ENCODE data around the gene TMEM174. TPM values are rescaled to one million over a fixed set of nuclear protein-coding genes. Genes with fewer than 3 reads are reported as not detected.

TMEM174 gene
- total RNA-seq, 1 donor from 2014 or later = not detected

DNA sequence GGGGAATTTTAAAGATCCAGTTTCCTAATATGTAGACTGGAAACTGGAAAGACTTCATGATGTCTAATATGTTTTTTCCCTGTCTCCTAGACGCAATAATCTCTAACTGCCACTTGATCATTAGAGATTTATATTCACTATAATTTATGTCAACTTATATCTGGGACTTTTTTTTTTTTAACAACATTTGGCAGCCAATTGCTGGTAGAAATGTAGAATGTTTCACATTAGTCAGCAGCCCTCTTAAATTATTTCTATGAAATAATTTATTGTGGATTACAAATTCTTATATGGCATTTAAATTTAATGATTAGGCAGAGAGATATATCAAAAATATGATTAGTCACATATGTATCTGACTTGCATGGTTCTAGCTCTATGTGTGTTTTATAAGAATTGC lies 48.2 kb downstream of the TMEM174 start:
- no peak overlapping the region for H3K27ac Mint-ChIP-seq (ENCODE audit: unreplicated experiment)
- no peaks in the 10 kb centered on the region for H3K27me3 Mint-ChIP-seq (ENCODE audit: unreplicated experiment)
- DNase-seq = no peak
- H3K9me3 Mint-ChIP-seq (ENCODE audit: unreplicated experiment) = no peaks in the 10 kb centered on the region
- H3K4me3 Mint-ChIP-seq (ENCODE audit: unreplicated experiment) = no peak overlapping the region
- no peaks in the 10 kb centered on the region for H3K4me1 Mint-ChIP-seq (ENCODE audit: low read depth, unreplicated experiment)
- TF ChIP-seq, protein P1, sequence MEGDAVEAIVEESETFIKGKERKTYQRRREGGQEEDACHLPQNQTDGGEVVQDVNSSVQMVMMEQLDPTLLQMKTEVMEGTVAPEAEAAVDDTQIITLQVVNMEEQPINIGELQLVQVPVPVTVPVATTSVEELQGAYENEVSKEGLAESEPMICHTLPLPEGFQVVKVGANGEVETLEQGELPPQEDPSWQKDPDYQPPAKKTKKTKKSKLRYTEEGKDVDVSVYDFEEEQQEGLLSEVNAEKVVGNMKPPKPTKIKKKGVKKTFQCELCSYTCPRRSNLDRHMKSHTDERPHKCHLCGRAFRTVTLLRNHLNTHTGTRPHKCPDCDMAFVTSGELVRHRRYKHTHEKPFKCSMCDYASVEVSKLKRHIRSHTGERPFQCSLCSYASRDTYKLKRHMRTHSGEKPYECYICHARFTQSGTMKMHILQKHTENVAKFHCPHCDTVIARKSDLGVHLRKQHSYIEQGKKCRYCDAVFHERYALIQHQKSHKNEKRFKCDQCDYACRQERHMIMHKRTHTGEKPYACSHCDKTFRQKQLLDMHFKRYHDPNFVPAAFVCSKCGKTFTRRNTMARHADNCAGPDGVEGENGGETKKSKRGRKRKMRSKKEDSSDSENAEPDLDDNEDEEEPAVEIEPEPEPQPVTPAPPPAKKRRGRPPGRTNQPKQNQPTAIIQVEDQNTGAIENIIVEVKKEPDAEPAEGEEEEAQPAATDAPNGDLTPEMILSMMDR (IDR thresholded peaks at IDR 0.05; ENCODE audit: partially characterized antibody, unreplicated experiment) = no peak
- no peaks in the 10 kb centered on the region for H3K36me3 Mint-ChIP-seq (ENCODE audit: unreplicated experiment)

GRCh38 chr5:73221726-73222125 lies 48.7 kb downstream of the TMEM174 start:
- TF ChIP-seq, protein P1 (IDR thresholded peaks at IDR 0.05; ENCODE audit: partially characterized antibody, unreplicated experiment) = no peak
- no peaks in the 10 kb centered on the region for H3K36me3 Mint-ChIP-seq (ENCODE audit: unreplicated experiment)

GRCh38 chr5:73222173-73222572 lies 49.2 kb downstream of the TMEM174 start:
- H3K27me3 Mint-ChIP-seq (ENCODE audit: unreplicated experiment) = peaks cover 2% of the 10 kb centered on the region

More at GRCh38 chr5:73221726-73222125, 48.7 kb downstream of the TMEM174 start:
- Mint-ChIP-seq H3K4me1 (ENCODE audit: low read depth, unreplicated experiment) (no peaks in the 10 kb centered on the region), H3K9me3 (ENCODE audit: unreplicated experiment) (no peaks in the 10 kb centered on the region), H3K27me3 (ENCODE audit: unreplicated experiment) (peaks cover 2% of the 10 kb centered on the region), H3K4me3 (ENCODE audit: unreplicated experiment) (no peak overlapping the region), H3K27ac (ENCODE audit: unreplicated experiment) (no peak overlapping the region)
- no peak for DNase-seq

More at GRCh38 chr5:73222173-73222572, 49.2 kb downstream of the TMEM174 start:
- H3K9me3 Mint-ChIP-seq (ENCODE audit: unreplicated experiment) = no peaks in the 10 kb centered on the region
- TF ChIP-seq, protein P1 (IDR thresholded peaks at IDR 0.05; ENCODE audit: partially characterized antibody, unreplicated experiment) = no peak
- no peaks in the 10 kb centered on the region for H3K4me1 Mint-ChIP-seq (ENCODE audit: low read depth, unreplicated experiment)
- no peaks in the 10 kb centered on the region for H3K36me3 Mint-ChIP-seq (ENCODE audit: unreplicated experiment)
- H3K27ac Mint-ChIP-seq (ENCODE audit: unreplicated experiment) = no peak overlapping the region
- no peak overlapping the region for H3K4me3 Mint-ChIP-seq (ENCODE audit: unreplicated experiment)
- no peak for DNase-seq

Other genes starting within 250 kb of the TMEM174 start
- gene FCHO2, start 217.2 kb upstream of the TMEM174 start, total RNA-seq (ENCODE audit: unreplicated experiment) = 13.3 TPM
- 1.1 TPM for gene TMEM171, start 52.6 kb upstream of the TMEM174 start, total RNA-seq (ENCODE audit: unreplicated experiment)